SK-N-SH (cell line): ENCODE results near the gene RNASEH1. TPM values are rescaled to one million over a fixed set of nuclear protein-coding genes. Genes with fewer than 3 reads are reported as not detected.

Experiments
- CTCF ChIA-PET: fragments of 300-600, 350-600 bp; formaldehyde crosslinking; extraction: SDS; loops from one replicate; lab custom pipeline; 2021; lab: Yijun Ruan, JAX
- POLR2A ChIA-PET: fragments of 350-600 bp; sonication (Branson Sonifier 250); formaldehyde crosslinking; extraction: SDS; loops from one replicate; lab custom pipeline; 2020; ENCODE audit warnings: antibody characterized with exemption, inconsistent platforms; lab: Yijun Ruan, JAX
- DNase-seq: peaks from one replicate; pipeline ENCODE4 v3.0.0; 2012
- H2AFZ ChIP-seq: fragments of 200-600 bp; sonication (generic); 2 replicates; pipeline ENCODE4 v1.8.1; 2016; ENCODE audit warnings: antibody characterized with exemption, mild to moderate bottlenecking, low read depth
- H3F3A ChIP-seq: fragments of 200-600 bp; sonication (generic); replicated peaks from 2 replicates; pipeline ENCODE3; 2016; ENCODE audit warnings: antibody characterized with exemption, mild to moderate bottlenecking; ENCODE audit not compliant: insufficient read depth
- H3K27ac ChIP-seq, 2 experiments: fragments of 200-500 bp in 1 of 2; fragments of 200-600 bp in 1 of 2; sonication (Bioruptor generic) in 1 of 2; sonication (generic), shearing (Covaris generic) in 1 of 2; 2 replicates each; pipeline versions ENCODE4 v1.5.1 to v1.6.1; 2014 to 2016; ENCODE audit warnings: low read depth in 2 of 2, inconsistent platforms in 1 of 2, low read length in 1 of 2, mild to moderate bottlenecking in 1 of 2, mixed read lengths in 1 of 2
- H3K27me3 ChIP-seq: fragments of 200-600 bp; sonication (generic), shearing (Covaris generic); 2 replicates; pipeline ENCODE4 v1.6.1; 2016; ENCODE audit warnings: mixed run types; ENCODE audit not compliant: insufficient read depth
- H3K36me3 ChIP-seq, 2 experiments: fragments of 200-500 bp in 1 of 2; fragments of 200-600 bp in 1 of 2; sonication (Bioruptor generic) in 1 of 2; sonication (generic) in 1 of 2; replicated peaks in 1 of 2; 2 replicates each; pipeline versions ENCODE3 to v1.5.1; 2014 to 2016; ENCODE audit warnings: low read length in 1 of 2, mild to moderate bottlenecking in 1 of 2; ENCODE audit not compliant: insufficient read depth in 2 of 2, control insufficient read depth in 1 of 2
- H3K4me1 ChIP-seq, 2 experiments: fragments of 200-500 bp in 1 of 2; fragments of 200-600 bp in 1 of 2; sonication (Bioruptor generic) in 1 of 2; sonication (generic), shearing (Covaris generic) in 1 of 2; 2 replicates each; pipeline versions ENCODE4 v1.5.1 to v1.6.1; 2014 to 2016; ENCODE audit warnings: low read depth in 1 of 2, low read length in 1 of 2, mixed run types in 1 of 2; ENCODE audit not compliant: insufficient read depth in 2 of 2, control insufficient read depth in 1 of 2
- H3K4me2 ChIP-seq: fragments of 200-600 bp; sonication (generic), shearing (Covaris generic); 2 replicates; pipeline ENCODE4 v1.6.1; 2017; ENCODE audit warnings: mixed run types
- H3K4me3 ChIP-seq, 2 experiments: fragments of 200-500 bp in 1 of 2; fragments of 200-600 bp in 1 of 2; sonication (Bioruptor generic) in 1 of 2; sonication (generic), shearing (Covaris generic) in 1 of 2; 2 replicates each; pipeline versions ENCODE4 v1.5.1 to v1.8.1; 2014 to 2016; ENCODE audit warnings: low read depth in 2 of 2, inconsistent platforms in 1 of 2, low read length in 1 of 2, mild to moderate bottlenecking in 1 of 2, mixed read lengths in 1 of 2, moderate library complexity in 1 of 2
- H3K79me2 ChIP-seq: fragments of 200-600 bp; sonication (generic); 2 replicates; pipeline ENCODE4 v1.8.1; 2017; ENCODE audit warnings: mild to moderate bottlenecking; ENCODE audit not compliant: insufficient read depth
- H3K9ac ChIP-seq: fragments of 200-600 bp; sonication (generic); 2 replicates; pipeline ENCODE4 v1.6.1; 2017; ENCODE audit warnings: mixed run types
- H3K9me2 ChIP-seq: fragments of 200-600 bp; sonication (generic); 2 replicates; pipeline ENCODE4 v1.6.1; 2017; ENCODE audit warnings: mixed run types
- H3K9me3 ChIP-seq: fragments of 200-600 bp; sonication (generic); 2 replicates; pipeline ENCODE4 v1.6.1; 2017; ENCODE audit warnings: mixed run types, mild to moderate bottlenecking, moderate library complexity
- H4K20me1 ChIP-seq: fragments of 200-600 bp; sonication (generic); 2 replicates; pipeline ENCODE4 v1.6.1; 2017; ENCODE audit warnings: mild to moderate bottlenecking, mixed run types; ENCODE audit not compliant: insufficient read depth
- CHD2 ChIP-seq: fragments of 150-350 bp; IDR thresholded peaks from 2 replicates; pipeline ENCODE4 v1.6.1; 2018; ENCODE audit warnings: low read length; ENCODE audit not compliant: partially characterized antibody
- EP300 ChIP-seq, 2 experiments: IDR thresholded peaks; 2 replicates each; pipeline versions ENCODE4 v1.4.0 to v1.6.1; 2012; ENCODE audit warnings: borderline replicate concordance in 1 of 2, low read depth in 1 of 2, low read length in 1 of 2
- GABPA ChIP-seq: IDR thresholded peaks from 2 replicates; pipeline ENCODE4 v1.4.0; 2012; ENCODE audit warnings: low read depth, mild to moderate bottlenecking
- GATA2 ChIP-seq: sonication (generic); formaldehyde crosslinking; IDR thresholded peaks from 2 replicates; pipeline ENCODE4 v1.5.0; 2020; ENCODE audit warnings: mild to moderate bottlenecking, missing genetic modification reagents
- JUND ChIP-seq: IDR thresholded peaks from 2 replicates; pipeline ENCODE4 v1.4.0; 2012
- MAX ChIP-seq: IDR thresholded peaks from 2 replicates; pipeline ENCODE4 v1.4.0; 2012; ENCODE audit warnings: low read depth
- MXI1 ChIP-seq: IDR thresholded peaks from 2 replicates; pipeline ENCODE4 v1.6.1; 2012; ENCODE audit warnings: mild to moderate bottlenecking, low read depth, low read length, improper control_type of control experiment
- NFIC ChIP-seq: IDR thresholded peaks from 2 replicates; pipeline ENCODE4 v1.4.0; 2012; ENCODE audit warnings: borderline replicate concordance
- PBX3 ChIP-seq: IDR thresholded peaks from 2 replicates; pipeline ENCODE4; 2012
- POLR2AphosphoS5 ChIP-seq: IDR thresholded peaks from 2 replicates; pipeline ENCODE4 v1.6.1; 2012; ENCODE audit warnings: low read depth, low read length
- RAD21 ChIP-seq: IDR thresholded peaks from 2 replicates; pipeline ENCODE4 v1.6.1; 2012; ENCODE audit warnings: mild to moderate bottlenecking, low read length
- RCOR1 ChIP-seq: fragments of 150-350 bp; IDR thresholded peaks from 2 replicates; pipeline ENCODE4 v1.6.1; 2017; ENCODE audit warnings: antibody characterized with exemption, low read length
- RXRA ChIP-seq: IDR thresholded peaks from 2 replicates; pipeline ENCODE4 v1.4.0; 2012; ENCODE audit warnings: low read depth, mild to moderate bottlenecking, borderline replicate concordance
- SIN3A ChIP-seq: IDR thresholded peaks from 2 replicates; pipeline ENCODE4 v1.6.1; 2012; ENCODE audit warnings: low read depth, mild to moderate bottlenecking, low read length, moderate library complexity, borderline replicate concordance
- TCF12 ChIP-seq: IDR thresholded peaks from 2 replicates; pipeline ENCODE4 v1.4.0; 2012
- TEAD4 ChIP-seq: IDR thresholded peaks from 2 replicates; pipeline ENCODE4 v1.4.0; 2012; ENCODE audit warnings: mild to moderate bottlenecking, borderline replicate concordance; ENCODE audit not compliant: insufficient read depth
- USF1 ChIP-seq: IDR thresholded peaks from 2 replicates; pipeline ENCODE4 v1.4.0; 2012; ENCODE audit warnings: low read depth, borderline replicate concordance
- USF2 ChIP-seq: fragments of 150-350 bp; IDR thresholded peaks from 2 replicates; pipeline ENCODE4 v1.6.1; 2017; ENCODE audit warnings: antibody characterized with exemption, low read length, low read depth, borderline replicate concordance
- YY1 ChIP-seq: IDR thresholded peaks from 2 replicates; pipeline ENCODE4 v1.4.0; 2012; ENCODE audit warnings: low read depth, mild to moderate bottlenecking
- ZBTB33 ChIP-seq: IDR thresholded peaks from 2 replicates; pipeline ENCODE4 v1.4.0; 2012; ENCODE audit warnings: low read depth, borderline replicate concordance
- WGBS: methylation state at CpG from one replicate; pipeline ENCODE4 v1.1.6; 2017; ENCODE audit warnings: low lambda C conversion rate; 5-methylcytosine and 5-hydroxymethylcytosine counted together
- polyA plus RNA-seq, 3 experiments: library from polyadenylated mRNA; depleted of rRNA; stranded (reverse); fragments of >200 nt; gene quantifications; 2 replicates each; pipeline ENCODE4 v1.2.3, GENCODE V29; 2012

Gene RNASEH1
- polyA plus RNA-seq, 1 of the 3 experiments (the other 2 are of a cell fraction) = 34.4 TPM

- Histone ChIP-seq H3K4me1 (peaks cover 13 to 59% of the 10 kb centered on the region in 2 experiments), H3K9me2 (no peaks in the 10 kb centered on the region), H3K9me3 (no peaks in the 10 kb centered on the region), H2AFZ (no peak overlapping the region), H3K36me3 (peaks cover 43 to 49% of the 10 kb centered on the region in 2 experiments), H3K9ac (peak overlapping the region; percentile 10; the same call in 1 of the 2 replicates), H3K4me3 (no peak overlapping the region; a peak in 1 of 4 replicates), H3K79me2 (peaks cover 40% of the 10 kb centered on the region), H3K27ac (peak overlapping the region; percentile 71 to 97), H3K4me2 (peak overlapping the region; percentile 62), H3K27me3 (no peaks in the 10 kb centered on the region), H4K20me1 (peaks cover 20% of the 10 kb centered on the region), H3F3A (peaks cover 47% of the 10 kb centered on the region)
- ChIA-PET POLR2A (interaction anchor here (0.6 to 4.3 kb wide), 11 partner anchors 9 to 1992 kb away, joined by 3 to 52 read pairs (median 5); partner anchors contain the start of genes ADI1, COLEC11, RNASEH1 and RPS7), CTCF (interaction anchor here (0.9 to 5.0 kb wide), 6 partner anchors 9 to 123 kb away, joined by 3 to 43 read pairs (median 13); partner anchors contain the start of gene COLEC11)
- WGBS = 35% methylated on average over 20 of the region's 29 CpGs
- peak; percentile 19; the same call in 1 of the 2 replicates for TF ChIP-seq RAD21
- peak; percentile 32; the same call in 1 of the 2 replicates for TF ChIP-seq TCF12
- peak; percentile 5; the same call in 1 of the 2 replicates for TF ChIP-seq SIN3A
- no peak for TF ChIP-seq PBX3
- no peak for TF ChIP-seq USF1
- TF ChIP-seq MAX = peak; percentile 26; the same call in 1 of the 2 replicates
- TF ChIP-seq POLR2AphosphoS5 = no peak
- TF ChIP-seq MXI1 = peak; percentile 81; the same call in 1 of the 2 replicates
- TF ChIP-seq RXRA = peak; percentile 22; the same call in 1 of the 2 replicates
- no peak for TF ChIP-seq USF2
- TF ChIP-seq EP300 (IDR thresholded peaks at IDR 0.05; ENCODE audit: borderline replicate concordance in 1 of 2, low read depth in 1 of 2, low read length in 1 of 2) = peak in 1 of 2 experiments; percentile 57; a peak in 2 of 4 replicates
- TF ChIP-seq NFIC = peak; percentile 70
- 0 out of 2 replicates have a peak, but pooled peaks have one; percentile 5 for TF ChIP-seq JUND
- TF ChIP-seq CHD2 = no peak
- no peak for TF ChIP-seq TEAD4
- TF ChIP-seq GABPA = peak; percentile 51
- no peak for TF ChIP-seq ZBTB33
- TF ChIP-seq GATA2 = peak; percentile 42
- no peak for TF ChIP-seq YY1
- peak; percentile 57 for TF ChIP-seq RCOR1
- peak; percentile 82 for DNase-seq
These were observed 27.4 kb upstream of the RNASEH1 start for GRCh38 chr2:3585261-3586109.
